H1 (cell line): ENCODE measurements around the gene MTTP. TPM values are rescaled to one million over a fixed set of nuclear protein-coding genes. Genes with fewer than 3 reads are reported as not detected.

Experiments used
- CEBPB ChIP-seq: IDR thresholded peaks from 2 replicates; pipeline ENCODE4 v1.6.1; 2012; ENCODE audit warnings: low read depth, low read length
- EP300 ChIP-seq, 2 experiments: IDR thresholded peaks; 1 replicate in 1 of 2; 2 replicates in 1 of 2; pipeline ENCODE4 v1.6.1; 2011 to 2012; ENCODE audit warnings: low read depth in 2 of 2, low read length in 2 of 2, mild to moderate bottlenecking in 2 of 2, borderline replicate concordance in 1 of 2, inconsistent platforms in 1 of 2, moderate library complexity in 1 of 2
- GABPA ChIP-seq: IDR thresholded peaks from 2 replicates; pipeline ENCODE4 v1.6.1; 2011; ENCODE audit warnings: mild to moderate bottlenecking, low read length, moderate library complexity, borderline replicate concordance; ENCODE audit not compliant: insufficient read depth
- SUZ12 ChIP-seq: fragments of 200-600 bp; sonication (generic); IDR thresholded peaks from 2 replicates; pipeline ENCODE4 v1.6.1; 2012; ENCODE audit warnings: mild to moderate bottlenecking, inconsistent platforms, low read length, moderate library complexity, mixed read lengths
- TEAD4 ChIP-seq: IDR thresholded peaks from 2 replicates; pipeline ENCODE4 v1.6.1; 2012; ENCODE audit warnings: low read depth, low read length, inconsistent platforms, mixed read lengths
- polyA plus RNA-seq, 7 experiments: library from polyadenylated mRNA; depleted of rRNA in 3 of 7; stranded (reverse) in 5 of 7; unstranded in 2 of 7; fragments of >200 nt in 5 of 7; fragments of 200-250 nt in 2 of 7; gene quantifications; 1 replicate in 5 of 7; 2 replicates in 1 of 7; 4 replicates in 1 of 7; pipeline versions ENCODE4 v1.2.1 to v1.2.3, GENCODE V29; 2011 to 2013; ENCODE audit warnings: missing spikeins in 2 of 7, mixed read lengths in 2 of 7
- total RNA-seq: library from RNA; stranded (reverse); fragmentation: NEBNext Ultra II Directional; extraction: Animal tissue kit (Norgen Biotek cat#: 25700); gene quantifications from 2 replicates; pipeline ENCODE4 v1.2.1, GENCODE V29; 2021
- TF ChIP-seq, protein P1 (sequence below): fragments of 300-600 bp; sonication (generic); IDR thresholded peaks from 2 replicates; pipeline ENCODE4 v1.7.1; 2012; ENCODE audit warnings: low read length, moderate library complexity, mild to moderate bottlenecking, inconsistent platforms; ENCODE audit not compliant: insufficient replicate concordance
- TF ChIP-seq, protein P2 (sequence below): IDR thresholded peaks from 2 replicates; pipeline ENCODE4 v1.6.1; 2012; ENCODE audit warnings: low read length, inconsistent platforms
- TF ChIP-seq, protein P3 (sequence below): IDR thresholded peaks from 2 replicates; pipeline ENCODE4 v1.6.1; 2011; ENCODE audit warnings: low read depth, mild to moderate bottlenecking, low read length; ENCODE audit not compliant: insufficient read depth

Gene MTTP
- total and polyA plus RNA-seq, 2 of the 8 experiments (the other 6 are each of a cell fraction or from before 2014, with no cell fraction given) = 0.12 to 0.26 TPM

GRCh38 chr4:99614491-99614890, 39.9 kb downstream of the MTTP start (continued):
- TF ChIP-seq, protein P1, sequence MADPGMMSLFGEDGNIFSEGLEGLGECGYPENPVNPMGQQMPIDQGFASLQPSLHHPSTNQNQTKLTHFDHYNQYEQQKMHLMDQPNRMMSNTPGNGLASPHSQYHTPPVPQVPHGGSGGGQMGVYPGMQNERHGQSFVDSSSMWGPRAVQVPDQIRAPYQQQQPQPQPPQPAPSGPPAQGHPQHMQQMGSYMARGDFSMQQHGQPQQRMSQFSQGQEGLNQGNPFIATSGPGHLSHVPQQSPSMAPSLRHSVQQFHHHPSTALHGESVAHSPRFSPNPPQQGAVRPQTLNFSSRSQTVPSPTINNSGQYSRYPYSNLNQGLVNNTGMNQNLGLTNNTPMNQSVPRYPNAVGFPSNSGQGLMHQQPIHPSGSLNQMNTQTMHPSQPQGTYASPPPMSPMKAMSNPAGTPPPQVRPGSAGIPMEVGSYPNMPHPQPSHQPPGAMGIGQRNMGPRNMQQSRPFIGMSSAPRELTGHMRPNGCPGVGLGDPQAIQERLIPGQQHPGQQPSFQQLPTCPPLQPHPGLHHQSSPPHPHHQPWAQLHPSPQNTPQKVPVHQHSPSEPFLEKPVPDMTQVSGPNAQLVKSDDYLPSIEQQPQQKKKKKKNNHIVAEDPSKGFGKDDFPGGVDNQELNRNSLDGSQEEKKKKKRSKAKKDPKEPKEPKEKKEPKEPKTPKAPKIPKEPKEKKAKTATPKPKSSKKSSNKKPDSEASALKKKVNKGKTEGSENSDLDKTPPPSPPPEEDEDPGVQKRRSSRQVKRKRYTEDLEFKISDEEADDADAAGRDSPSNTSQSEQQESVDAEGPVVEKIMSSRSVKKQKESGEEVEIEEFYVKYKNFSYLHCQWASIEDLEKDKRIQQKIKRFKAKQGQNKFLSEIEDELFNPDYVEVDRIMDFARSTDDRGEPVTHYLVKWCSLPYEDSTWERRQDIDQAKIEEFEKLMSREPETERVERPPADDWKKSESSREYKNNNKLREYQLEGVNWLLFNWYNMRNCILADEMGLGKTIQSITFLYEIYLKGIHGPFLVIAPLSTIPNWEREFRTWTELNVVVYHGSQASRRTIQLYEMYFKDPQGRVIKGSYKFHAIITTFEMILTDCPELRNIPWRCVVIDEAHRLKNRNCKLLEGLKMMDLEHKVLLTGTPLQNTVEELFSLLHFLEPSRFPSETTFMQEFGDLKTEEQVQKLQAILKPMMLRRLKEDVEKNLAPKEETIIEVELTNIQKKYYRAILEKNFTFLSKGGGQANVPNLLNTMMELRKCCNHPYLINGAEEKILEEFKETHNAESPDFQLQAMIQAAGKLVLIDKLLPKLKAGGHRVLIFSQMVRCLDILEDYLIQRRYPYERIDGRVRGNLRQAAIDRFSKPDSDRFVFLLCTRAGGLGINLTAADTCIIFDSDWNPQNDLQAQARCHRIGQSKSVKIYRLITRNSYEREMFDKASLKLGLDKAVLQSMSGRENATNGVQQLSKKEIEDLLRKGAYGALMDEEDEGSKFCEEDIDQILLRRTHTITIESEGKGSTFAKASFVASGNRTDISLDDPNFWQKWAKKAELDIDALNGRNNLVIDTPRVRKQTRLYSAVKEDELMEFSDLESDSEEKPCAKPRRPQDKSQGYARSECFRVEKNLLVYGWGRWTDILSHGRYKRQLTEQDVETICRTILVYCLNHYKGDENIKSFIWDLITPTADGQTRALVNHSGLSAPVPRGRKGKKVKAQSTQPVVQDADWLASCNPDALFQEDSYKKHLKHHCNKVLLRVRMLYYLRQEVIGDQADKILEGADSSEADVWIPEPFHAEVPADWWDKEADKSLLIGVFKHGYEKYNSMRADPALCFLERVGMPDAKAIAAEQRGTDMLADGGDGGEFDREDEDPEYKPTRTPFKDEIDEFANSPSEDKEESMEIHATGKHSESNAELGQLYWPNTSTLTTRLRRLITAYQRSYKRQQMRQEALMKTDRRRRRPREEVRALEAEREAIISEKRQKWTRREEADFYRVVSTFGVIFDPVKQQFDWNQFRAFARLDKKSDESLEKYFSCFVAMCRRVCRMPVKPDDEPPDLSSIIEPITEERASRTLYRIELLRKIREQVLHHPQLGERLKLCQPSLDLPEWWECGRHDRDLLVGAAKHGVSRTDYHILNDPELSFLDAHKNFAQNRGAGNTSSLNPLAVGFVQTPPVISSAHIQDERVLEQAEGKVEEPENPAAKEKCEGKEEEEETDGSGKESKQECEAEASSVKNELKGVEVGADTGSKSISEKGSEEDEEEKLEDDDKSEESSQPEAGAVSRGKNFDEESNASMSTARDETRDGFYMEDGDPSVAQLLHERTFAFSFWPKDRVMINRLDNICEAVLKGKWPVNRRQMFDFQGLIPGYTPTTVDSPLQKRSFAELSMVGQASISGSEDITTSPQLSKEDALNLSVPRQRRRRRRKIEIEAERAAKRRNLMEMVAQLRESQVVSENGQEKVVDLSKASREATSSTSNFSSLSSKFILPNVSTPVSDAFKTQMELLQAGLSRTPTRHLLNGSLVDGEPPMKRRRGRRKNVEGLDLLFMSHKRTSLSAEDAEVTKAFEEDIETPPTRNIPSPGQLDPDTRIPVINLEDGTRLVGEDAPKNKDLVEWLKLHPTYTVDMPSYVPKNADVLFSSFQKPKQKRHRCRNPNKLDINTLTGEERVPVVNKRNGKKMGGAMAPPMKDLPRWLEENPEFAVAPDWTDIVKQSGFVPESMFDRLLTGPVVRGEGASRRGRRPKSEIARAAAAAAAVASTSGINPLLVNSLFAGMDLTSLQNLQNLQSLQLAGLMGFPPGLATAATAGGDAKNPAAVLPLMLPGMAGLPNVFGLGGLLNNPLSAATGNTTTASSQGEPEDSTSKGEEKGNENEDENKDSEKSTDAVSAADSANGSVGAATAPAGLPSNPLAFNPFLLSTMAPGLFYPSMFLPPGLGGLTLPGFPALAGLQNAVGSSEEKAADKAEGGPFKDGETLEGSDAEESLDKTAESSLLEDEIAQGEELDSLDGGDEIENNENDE = no peak
- TF ChIP-seq, protein P2, sequence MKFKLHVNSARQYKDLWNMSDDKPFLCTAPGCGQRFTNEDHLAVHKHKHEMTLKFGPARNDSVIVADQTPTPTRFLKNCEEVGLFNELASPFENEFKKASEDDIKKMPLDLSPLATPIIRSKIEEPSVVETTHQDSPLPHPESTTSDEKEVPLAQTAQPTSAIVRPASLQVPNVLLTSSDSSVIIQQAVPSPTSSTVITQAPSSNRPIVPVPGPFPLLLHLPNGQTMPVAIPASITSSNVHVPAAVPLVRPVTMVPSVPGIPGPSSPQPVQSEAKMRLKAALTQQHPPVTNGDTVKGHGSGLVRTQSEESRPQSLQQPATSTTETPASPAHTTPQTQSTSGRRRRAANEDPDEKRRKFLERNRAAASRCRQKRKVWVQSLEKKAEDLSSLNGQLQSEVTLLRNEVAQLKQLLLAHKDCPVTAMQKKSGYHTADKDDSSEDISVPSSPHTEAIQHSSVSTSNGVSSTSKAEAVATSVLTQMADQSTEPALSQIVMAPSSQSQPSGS = no peak
- TF ChIP-seq GABPA (no peak), EP300 (IDR thresholded peaks at IDR 0.05; ENCODE audit: borderline replicate concordance in 1 of 2, low read depth in 2 of 2, low read length in 2 of 2) (no peak), CEBPB (no peak), SUZ12 (no peak), TEAD4 (no peak)
- TF ChIP-seq, protein P3, sequence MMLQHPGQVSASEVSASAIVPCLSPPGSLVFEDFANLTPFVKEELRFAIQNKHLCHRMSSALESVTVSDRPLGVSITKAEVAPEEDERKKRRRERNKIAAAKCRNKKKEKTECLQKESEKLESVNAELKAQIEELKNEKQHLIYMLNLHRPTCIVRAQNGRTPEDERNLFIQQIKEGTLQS = no peak
